GM10847 (cell line): ENCODE measurements around the gene ABCB9.

Source experiments
- POLR2A ChIP-seq: IDR thresholded peaks from 2 replicates; pipeline ENCODE4 v1.6.1; 2011; ENCODE audit not compliant: insufficient read length; ENCODE audit errors: extremely low read depth

Gene ABCB9

GRCh38 chr12:122965851-122966742, at the start of gene ABCB9:
ABCB9 (minus strand) TSS chr12:122966463; CDS start chr12:122960235, 6,228 bp downstream.
- TF ChIP-seq POLR2A: no peak

- TF ChIP-seq POLR2A: no peak
Observed at GRCh38 chr12:123013185-123014095, 47.2 kb upstream of the ABCB9 start.

GRCh38 chr12:123011701-123012100, 45.4 kb upstream of the ABCB9 start:
- TF ChIP-seq POLR2A: no peak

- TF ChIP-seq POLR2A: no peak
Observed at GRCh38 chr12:123010681-123011080, 44.4 kb upstream of the ABCB9 start.

GRCh38 chr12:123010110-123010509, 43.8 kb upstream of the ABCB9 start:
- no peak for TF ChIP-seq POLR2A

GRCh38 chr12:123006977-123007376, 40.7 kb upstream of the ABCB9 start:
- TF ChIP-seq POLR2A: no peak

GRCh38 chr12:123005081-123005626, 38.9 kb upstream of the ABCB9 start:
- no peak for TF ChIP-seq POLR2A

- TF ChIP-seq POLR2A: no peak
Observed at GRCh38 chr12:123004287-123004686, 38.0 kb upstream of the ABCB9 start.

GRCh38 chr12:123003257-123003656, 37.0 kb upstream of the ABCB9 start:
- no peak for TF ChIP-seq POLR2A

- TF ChIP-seq POLR2A: no peak
Observed at GRCh38 chr12:123001464-123001863, 35.2 kb upstream of the ABCB9 start.

- no peak for TF ChIP-seq POLR2A
Observed at GRCh38 chr12:123000578-123000977, 34.3 kb upstream of the ABCB9 start.

GRCh38 chr12:122999986-123000420, 33.7 kb upstream of the ABCB9 start:
- TF ChIP-seq POLR2A: no peak

- TF ChIP-seq POLR2A: no peak
Observed at GRCh38 chr12:122999196-122999946, 33.1 kb upstream of the ABCB9 start.

- no peak for TF ChIP-seq POLR2A
Observed at GRCh38 chr12:122998316-122998715, 32.1 kb upstream of the ABCB9 start.
